HepG2 (cell line): ENCODE results near the gene EXOSC7. TPM values are rescaled to one million over a fixed set of nuclear protein-coding genes. Genes with fewer than 3 reads are reported as not detected.

Source experiments
- NR2C2 ChIP-seq: sonication (generic); formaldehyde crosslinking; IDR thresholded peaks from 2 replicates; pipeline ENCODE4 v1.4.0; 2020; ENCODE audit warnings: missing genetic modification reagents, mild to moderate bottlenecking, moderate library complexity, borderline replicate concordance
- REL ChIP-seq: sonication (generic); formaldehyde crosslinking; conservative IDR thresholded peaks from 2 replicates; pipeline ENCODE4 v1.8.0; 2022; ENCODE audit warnings: mild to moderate bottlenecking, missing genetic modification reagents, moderate library complexity
- REST ChIP-seq, 2 experiments: IDR thresholded peaks; 2 replicates each; pipeline ENCODE4 v1.6.1; 2011 to 2012; ENCODE audit warnings: low read length in 2 of 2, borderline replicate concordance in 1 of 2, low read depth in 1 of 2, mild to moderate bottlenecking in 1 of 2, moderate library complexity in 1 of 2
- ZBTB3 ChIP-seq: sonication (generic); formaldehyde crosslinking; IDR thresholded peaks from 2 replicates; pipeline ENCODE4 v1.4.0; 2020; ENCODE audit warnings: low read depth, mild to moderate bottlenecking, moderate library complexity, missing genetic modification reagents, borderline replicate concordance
- ZKSCAN8 ChIP-seq: IDR thresholded peaks from 2 replicates; pipeline ENCODE4 v1.6.1; 2016; ENCODE audit warnings: borderline replicate concordance, missing genetic modification reagents, missing compliant biosample characterization
- ZNF343 ChIP-seq: sonication (generic); formaldehyde crosslinking; IDR thresholded peaks from 2 replicates; pipeline ENCODE4 v1.4.0; 2020; ENCODE audit warnings: mild to moderate bottlenecking, missing genetic modification reagents
- ZNF710 ChIP-seq: sonication (generic); formaldehyde crosslinking; IDR thresholded peaks from 2 replicates; pipeline ENCODE4 v1.5.0; 2020; ENCODE audit warnings: mild to moderate bottlenecking, missing genetic modification reagents, borderline replicate concordance
- polyA plus RNA-seq, 8 experiments: library from polyadenylated mRNA; depleted of rRNA in 3 of 8; stranded (reverse) in 7 of 8; unstranded in 1 of 8; fragments of >200 nt; fragmentation: Illumina TruSeq in 4 of 8; extraction: Trizol in 4 of 8; gene quantifications; 2 replicates each; pipeline versions ENCODE4 v1.2.1 to v1.2.3, GENCODE V29; 2011 to 2016; ENCODE audit warnings: low read depth in 4 of 8, missing spikeins in 1 of 8, mixed read lengths in 1 of 8; ENCODE audit not compliant: insufficient read depth in 1 of 8
- total RNA-seq, 5 experiments: library from RNA; depleted of rRNA; stranded (reverse); fragments of >200 nt; fragmentation: Illumina TruSeq; extraction: Trizol; gene quantifications; 2 replicates each; pipeline ENCODE4 v1.2.3, GENCODE V29; 2016; ENCODE audit warnings: low read depth in 1 of 5

The EXOSC7 gene
- total and polyA plus RNA-seq, 2 of the 13 experiments (the other 11 are each of a cell fraction or from before 2014, with no cell fraction given): 68.3 to 74.7 TPM

GRCh38 chr3:45055032-45055410, 79.0 kb downstream of the EXOSC7 start (continued):
- TF ChIP-seq REL (CRISPR knock-in tag): no peak
- TF ChIP-seq NR2C2 (CRISPR knock-in tag): no peak
- TF ChIP-seq ZKSCAN8: no peak
- TF ChIP-seq REST (IDR thresholded peaks at IDR 0.05; ENCODE audit: borderline replicate concordance in 1 of 2, low read depth in 1 of 2, low read length in 2 of 2): no peak
- no peak for TF ChIP-seq ZNF343 (CRISPR knock-in tag)
- no peak for TF ChIP-seq ZNF710 (CRISPR knock-in tag)
- no peak for TF ChIP-seq ZBTB3 (CRISPR knock-in tag)
